ENCODE data around the gene SOX1. TPM values are rescaled to one million over a fixed set of nuclear protein-coding genes. Genes with fewer than 3 reads are reported as not detected.

The SOX1 gene
- total RNA-seq, 4 donors from 2014 or later: 0.23 to 0.93 TPM; not detected in 2

DNA sequence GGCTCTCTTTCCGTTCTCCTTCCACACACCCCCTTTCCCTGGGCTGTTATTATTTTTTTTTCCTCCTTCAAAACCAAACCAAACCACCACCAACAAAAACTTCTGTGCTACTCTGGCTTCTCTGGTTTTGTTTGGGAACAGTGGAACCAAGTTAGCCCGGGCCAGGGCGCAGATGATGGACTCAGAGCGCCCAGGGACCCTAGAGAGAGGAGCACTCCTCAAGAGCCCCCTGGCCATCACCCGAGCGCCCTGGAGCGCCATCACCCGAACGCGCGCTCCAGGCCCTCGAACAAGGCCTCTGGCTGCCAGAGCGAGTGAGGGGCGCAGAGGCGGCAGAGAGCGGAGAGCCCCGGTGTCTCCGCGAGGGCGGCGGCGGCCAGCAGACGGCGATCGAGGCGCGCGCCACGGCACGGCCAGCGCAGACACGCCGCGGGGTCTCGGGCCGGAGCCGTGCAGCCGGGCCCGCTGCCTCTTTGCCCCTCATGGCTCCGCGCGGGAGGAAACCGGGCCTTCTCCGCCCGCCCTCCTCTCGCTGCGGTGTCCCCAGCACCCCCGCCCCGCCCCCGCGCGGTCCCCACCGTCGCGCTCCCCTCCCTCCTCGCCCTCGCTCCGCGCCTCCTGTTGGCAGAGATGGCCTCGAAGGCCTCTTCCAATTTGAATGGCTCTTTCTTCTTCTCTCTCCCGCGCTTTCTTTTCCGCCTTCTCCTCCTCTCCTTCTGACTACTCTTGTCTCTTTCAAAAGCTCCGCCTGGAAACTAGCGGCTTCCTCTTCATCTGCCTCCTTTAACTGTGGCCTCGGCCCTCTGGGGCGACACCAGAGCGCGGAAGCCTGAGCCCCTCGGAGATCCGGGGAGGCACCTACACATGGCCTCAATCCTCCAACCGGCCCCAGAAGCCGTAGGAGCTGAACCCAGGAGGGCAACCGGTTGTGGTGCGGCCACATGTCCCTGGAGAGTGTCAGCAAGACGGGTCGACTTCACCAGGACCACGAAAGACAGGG is 4.1 kb upstream of the SOX1 start:
- peaks cover 0 to 49% (median 8%) of the 10 kb centered on the region in 3 donors for H3K4me1 ChIP-seq
- no peaks in the 10 kb centered on the region for H3K9me3 ChIP-seq
- WGBS, 2 donors (ENCODE audit: low coverage in 1 of 2): 4 to 18% methylated on average over 3 to 10 of the region's 78 CpGs
- no peak for TF ChIP-seq POLR2A (IDR thresholded peaks at IDR 0.05)
- peak in 1 of 4 experiments; percentile 40 for TF ChIP-seq CTCF (IDR thresholded peaks at IDR 0.05)
- H3K27me3 ChIP-seq: peaks cover 100% of the 10 kb centered on the region
- H3K36me3 ChIP-seq: no peaks in the 10 kb centered on the region
- H3K4me3 ChIP-seq: peak overlapping the region in 1 of 2 donors; percentile 20
- H3K27ac ChIP-seq: no peak overlapping the region
- no peak for ATAC-seq

GRCh38 chr13:112063807-112064206 is 3.1 kb upstream of the SOX1 start:
- no peak overlapping the region for H3K27ac ChIP-seq
- no peaks in the 10 kb centered on the region for H3K9me3 ChIP-seq
- no peaks in the 10 kb centered on the region for H3K36me3 ChIP-seq
- peaks cover 0 to 52% (median 8%) of the 10 kb centered on the region in 3 donors for H3K4me1 ChIP-seq
- ATAC-seq: no peak
- H3K27me3 ChIP-seq: peaks cover 100% of the 10 kb centered on the region
- H3K4me3 ChIP-seq: no peak overlapping the region
- TF ChIP-seq POLR2A (IDR thresholded peaks at IDR 0.05) (no peak), POLR2AphosphoS5 (IDR thresholded peaks at IDR 0.05) (no peak), EP300 (IDR thresholded peaks at IDR 0.05) (no peak), CTCF (IDR thresholded peaks at IDR 0.05) (no peak)
- WGBS, 2 donors (ENCODE audit: low coverage in 1 of 2): 17 to 45% methylated on average over 2 of the region's 2 CpGs

DNA sequence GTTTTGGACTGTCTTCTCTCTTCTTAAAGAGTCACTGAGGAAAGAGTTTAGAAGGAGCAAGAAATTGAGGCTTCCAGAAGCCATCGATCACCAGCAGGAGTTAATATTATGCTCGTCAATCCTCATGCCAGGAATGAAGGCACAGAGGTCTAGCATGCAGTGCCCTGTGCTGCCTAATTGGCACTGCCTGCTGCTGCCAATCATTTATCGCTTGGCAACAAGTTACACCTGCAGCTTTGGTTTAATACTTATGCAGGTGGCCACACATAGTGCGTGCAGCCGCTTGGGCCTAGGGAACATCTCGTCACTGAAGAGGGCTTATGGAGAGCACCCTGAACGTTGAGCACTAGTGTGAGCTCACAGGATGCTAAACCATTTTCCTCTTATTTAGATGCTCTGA is 2.7 kb upstream of the SOX1 start:
- H3K9me3 ChIP-seq: no peaks in the 10 kb centered on the region
- no peak for ATAC-seq
- no peak overlapping the region for H3K4me3 ChIP-seq
- H3K27me3 ChIP-seq: peaks cover 100% of the 10 kb centered on the region
- H3K27ac ChIP-seq: no peak overlapping the region
- H3K4me1 ChIP-seq: peaks cover 0 to 56% (median 8%) of the 10 kb centered on the region in 3 donors
- 21 to 31% methylated on average over 2 to 5 of the region's 7 CpGs for WGBS, 2 donors (ENCODE audit: low coverage in 1 of 2)
- no peak for TF ChIP-seq EP300 (IDR thresholded peaks at IDR 0.05)
- no peaks in the 10 kb centered on the region for H3K36me3 ChIP-seq

DNA sequence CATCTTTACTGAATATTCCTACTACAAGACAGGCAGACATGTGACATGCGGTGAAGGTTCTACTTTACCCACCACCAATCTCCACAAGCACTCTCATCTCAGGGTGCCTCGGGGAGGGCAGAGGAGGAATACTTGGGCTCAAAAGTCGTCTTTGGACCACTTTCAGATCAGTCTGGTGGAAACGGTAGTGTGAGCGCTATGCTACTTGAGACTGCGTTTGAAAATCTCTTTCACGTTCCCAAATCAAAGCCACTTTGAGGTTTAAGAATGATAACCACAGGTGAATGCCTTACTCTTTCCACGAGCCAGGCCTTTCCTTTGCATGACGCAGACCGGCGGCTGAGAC is 1.5 kb upstream of the SOX1 start:
- peaks cover 100% of the 10 kb centered on the region for H3K27me3 ChIP-seq
- H3K27ac ChIP-seq: no peak overlapping the region
- WGBS, 2 donors (ENCODE audit: low coverage in 1 of 2): 12 to 13% methylated on average over 8 to 11 of the region's 11 CpGs
- H3K4me3 ChIP-seq: no peak overlapping the region
- H3K36me3 ChIP-seq: no peaks in the 10 kb centered on the region
- no peaks in the 10 kb centered on the region for H3K9me3 ChIP-seq
- peaks cover 0 to 56% (median 8%) of the 10 kb centered on the region in 3 donors for H3K4me1 ChIP-seq
- TF ChIP-seq CTCF (IDR thresholded peaks at IDR 0.05) (no peak), EP300 (IDR thresholded peaks at IDR 0.05) (no peak), POLR2A (IDR thresholded peaks at IDR 0.05) (no peak), POLR2AphosphoS5 (IDR thresholded peaks at IDR 0.05) (no peak)
- no peak for ATAC-seq

DNA sequence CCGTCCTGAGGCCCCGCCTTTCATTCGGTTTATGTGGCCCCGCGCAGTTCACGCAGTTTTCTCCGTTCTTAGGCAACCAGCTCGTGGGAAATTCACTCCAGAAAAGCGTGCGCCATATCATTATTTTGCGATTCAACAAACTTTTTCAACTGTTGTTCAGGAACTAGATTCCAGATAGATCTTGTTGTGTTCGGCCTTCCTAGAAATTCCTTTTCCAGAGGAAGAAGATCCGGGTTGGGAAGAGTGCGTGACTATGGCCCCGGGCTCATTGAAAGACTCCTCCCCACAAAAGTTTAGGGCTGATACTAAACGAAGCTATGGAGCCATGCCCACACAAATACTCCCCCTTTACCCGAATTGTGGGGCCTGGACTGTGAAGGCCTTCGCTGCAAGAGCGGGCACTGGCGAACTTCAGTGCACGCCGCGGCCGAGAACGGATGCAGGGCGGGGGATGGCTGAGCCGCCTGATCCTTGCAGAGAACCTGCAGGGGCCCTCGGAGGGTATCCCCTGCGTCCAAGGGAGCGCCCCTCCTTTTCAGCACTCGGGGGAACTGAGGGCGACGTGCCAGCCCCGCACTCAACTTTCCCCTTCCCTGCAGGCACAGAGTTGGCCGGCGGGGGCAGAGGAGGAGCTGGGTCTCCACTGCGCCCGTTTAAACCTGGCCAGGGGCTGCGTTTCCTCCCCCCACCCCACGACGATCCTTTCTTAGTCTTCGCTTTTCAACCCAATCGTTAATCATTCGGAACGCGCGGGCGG is 904 bp upstream of the SOX1 start:
- no peak for ATAC-seq
- Histone ChIP-seq H3K4me1 (peaks cover 0 to 53% (median 8%) of the 10 kb centered on the region in 3 donors), H3K9me3 (no peaks in the 10 kb centered on the region), H3K4me3 (peak overlapping the region in 1 of 2 donors; percentile 47), H3K27ac (no peak overlapping the region), H3K36me3 (no peaks in the 10 kb centered on the region), H3K27me3 (peaks cover 100% of the 10 kb centered on the region)
- TF ChIP-seq EP300 (IDR thresholded peaks at IDR 0.05) (no peak), POLR2A (IDR thresholded peaks at IDR 0.05) (no peak), POLR2AphosphoS5 (IDR thresholded peaks at IDR 0.05) (no peak)
- 5 to 12% methylated on average over 13 to 22 of the region's 48 CpGs for WGBS, 2 donors (ENCODE audit: low coverage in 1 of 2)

All from gastroesophageal sphincter (tissue), 4 donors.